ENCODE data around the gene PHF20.
"Not testable (repeated sequence)": the region's sequence is repeated elsewhere in the genome, so short reads cannot be mapped to it uniquely, and the experiment has no call there.

The PHF20 gene

DNA sequence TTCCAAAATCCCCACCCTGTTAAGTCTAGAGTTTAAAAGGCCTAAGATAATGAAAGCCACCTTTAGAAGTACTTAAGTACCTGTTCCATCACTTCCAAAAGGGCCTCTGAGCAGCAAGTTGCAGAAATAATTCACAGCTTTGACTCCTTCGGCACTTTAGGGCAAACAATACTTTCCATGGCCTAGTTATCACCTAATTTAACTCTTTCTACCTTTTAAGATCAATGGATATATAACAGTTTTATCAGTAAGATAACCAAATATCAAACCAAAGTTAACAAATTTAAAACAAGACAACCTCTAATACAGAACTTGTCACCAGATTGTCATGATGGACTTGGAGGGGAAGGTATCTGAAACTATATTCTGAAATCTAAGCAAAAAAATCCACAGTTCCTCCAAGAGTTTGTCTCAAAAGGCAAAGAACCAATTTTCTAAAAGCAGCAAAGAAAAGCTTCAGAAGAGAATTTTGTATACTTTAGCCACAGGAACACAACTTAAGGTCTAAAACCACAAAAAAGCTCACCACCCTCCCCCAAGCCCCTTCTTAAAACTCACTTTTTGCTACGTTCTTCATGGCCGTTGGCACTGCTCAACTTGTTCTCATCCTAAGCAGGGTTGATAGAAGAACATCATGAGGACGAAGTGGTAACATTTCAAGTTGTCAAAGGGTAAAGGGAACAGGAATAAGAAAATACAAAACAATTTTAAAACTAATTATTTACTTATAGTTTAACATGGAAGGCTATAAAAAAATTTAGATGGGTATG, 33.2 kb upstream of the PHF20 start:
- in situ Hi-C loops (cut with HindIII; ENCODE audit: low sequenced_read_pairs) = no loop called here

DNA sequence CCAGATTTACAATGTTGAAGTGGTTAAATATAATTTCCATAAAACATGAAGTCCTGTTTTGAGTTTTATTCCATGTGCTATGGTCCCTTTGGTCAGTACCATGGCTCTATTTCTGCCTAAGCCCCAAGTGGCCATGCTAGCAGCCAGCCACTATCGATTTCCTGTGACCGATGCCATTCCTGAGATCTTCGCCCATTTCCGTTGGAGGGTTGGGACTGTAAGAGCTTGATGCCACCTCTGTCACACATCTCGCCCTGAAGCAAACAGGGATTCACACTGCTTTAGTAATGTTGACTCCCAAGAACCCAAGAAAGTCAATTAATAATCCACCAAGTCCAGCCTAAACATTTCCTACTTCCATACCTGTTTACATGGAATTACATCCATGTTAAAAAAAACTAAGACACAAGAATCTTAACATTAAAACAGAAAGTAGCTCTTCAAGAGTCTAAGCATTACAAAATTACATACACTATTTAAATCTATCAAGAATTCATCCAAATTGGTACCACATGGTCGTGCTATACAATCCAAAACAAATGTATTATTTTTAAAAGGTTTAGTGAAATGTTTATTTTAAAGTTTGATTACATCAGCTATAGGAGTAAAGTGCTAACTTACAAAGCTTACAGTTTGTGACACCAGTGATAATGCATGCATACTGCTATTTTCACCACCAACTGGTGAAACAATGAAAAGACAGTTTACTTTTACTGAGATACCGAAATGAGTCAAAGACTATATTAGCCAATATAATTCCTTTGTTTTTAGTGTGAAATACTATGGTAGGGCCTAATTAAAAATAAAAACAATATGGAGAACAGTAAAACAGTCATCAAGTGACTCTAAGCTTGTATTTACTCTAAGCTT, 32.3 kb upstream of the PHF20 start:
- in situ Hi-C loops (cut with HindIII; ENCODE audit: low sequenced_read_pairs) = no loop called here

DNA sequence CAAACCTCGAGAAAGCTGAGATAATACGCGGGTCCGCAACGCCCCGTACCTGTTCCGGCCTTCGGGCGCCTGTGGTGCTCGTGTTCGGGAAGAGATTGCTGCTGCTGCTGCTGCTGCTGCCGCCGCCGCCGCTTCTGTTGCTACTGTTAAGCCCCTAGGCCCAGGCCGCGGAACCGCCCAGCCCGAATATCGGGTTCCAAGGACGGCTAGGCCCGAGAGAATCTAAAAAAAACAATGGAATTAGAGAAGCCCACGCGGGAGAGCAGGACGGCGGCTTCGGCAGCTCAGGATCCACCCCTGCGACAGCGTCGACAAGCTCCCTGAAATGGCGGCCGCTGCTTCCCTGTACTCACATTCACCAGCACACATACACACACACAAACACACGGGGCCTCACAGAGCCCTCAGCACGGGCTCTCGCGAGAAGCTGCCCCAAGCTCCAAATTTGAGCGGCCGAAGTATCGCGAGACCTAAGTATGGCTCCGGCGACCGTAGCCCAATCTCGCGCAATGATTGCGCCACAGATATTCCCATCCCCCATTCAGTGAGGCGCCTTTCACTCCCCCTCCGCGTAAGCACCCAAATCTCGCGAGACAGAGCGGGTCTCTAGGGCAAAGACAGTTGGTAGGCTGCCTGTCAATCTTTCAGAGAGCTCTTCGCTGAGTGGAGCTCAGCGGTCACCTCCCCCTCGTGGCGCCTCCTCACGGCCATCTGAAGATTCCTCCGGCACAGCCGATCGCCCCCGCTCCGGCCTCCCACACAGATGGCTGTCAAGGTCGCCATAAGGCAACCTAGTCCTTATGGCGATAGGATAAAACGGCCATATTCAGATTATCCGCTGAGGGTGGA, 29.7 kb upstream of the PHF20 start, which contains the start of gene RBM39:
Gene RBM39 (minus strand): TSS at position 369 of the 849 bp plus-strand sequence. CDS start 1,386 bp downstream, outside the sequence.
- in situ Hi-C loops (cut with HindIII; ENCODE audit: low sequenced_read_pairs) = no loop called here

DNA sequence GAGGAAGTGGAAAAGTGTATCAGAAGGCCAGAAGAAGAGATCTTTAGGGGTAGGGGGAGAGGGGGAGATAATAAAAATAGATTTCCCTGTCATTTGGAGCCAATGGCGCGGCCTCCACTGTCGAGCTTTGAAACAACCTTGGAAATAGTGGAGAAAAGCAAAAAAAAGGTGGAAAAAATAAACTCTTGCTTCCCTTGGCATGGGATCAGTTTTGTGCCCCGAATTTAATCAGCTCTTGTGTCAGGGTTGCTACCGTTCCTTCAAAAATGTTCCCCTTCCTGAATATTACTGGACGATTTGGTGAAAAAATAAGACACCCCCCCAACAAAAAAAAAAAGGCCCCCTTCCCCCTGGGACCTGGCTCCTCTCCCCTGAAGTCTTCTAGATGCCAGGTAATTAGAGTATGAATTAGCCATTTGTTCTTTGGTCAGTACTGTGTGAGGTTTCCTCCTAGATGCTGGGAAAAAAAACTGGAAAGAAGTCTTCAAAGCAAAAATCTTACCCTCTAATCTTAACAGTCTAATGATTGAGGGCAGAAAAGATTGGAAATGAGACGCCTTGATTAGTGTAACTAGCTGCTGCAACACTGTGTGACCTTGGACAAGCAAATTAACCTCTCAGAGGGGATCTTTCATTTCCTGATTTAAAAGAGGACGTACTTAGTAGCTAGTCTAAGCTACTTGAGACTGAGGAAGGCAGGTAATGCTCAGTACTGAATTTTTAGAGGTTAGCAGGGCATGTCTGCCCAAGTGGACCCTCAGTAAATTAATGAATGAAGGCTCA, 28.9 kb upstream of the PHF20 start:
- in situ Hi-C loops (cut with HindIII; ENCODE audit: low sequenced_read_pairs) = no loop called here

DNA sequence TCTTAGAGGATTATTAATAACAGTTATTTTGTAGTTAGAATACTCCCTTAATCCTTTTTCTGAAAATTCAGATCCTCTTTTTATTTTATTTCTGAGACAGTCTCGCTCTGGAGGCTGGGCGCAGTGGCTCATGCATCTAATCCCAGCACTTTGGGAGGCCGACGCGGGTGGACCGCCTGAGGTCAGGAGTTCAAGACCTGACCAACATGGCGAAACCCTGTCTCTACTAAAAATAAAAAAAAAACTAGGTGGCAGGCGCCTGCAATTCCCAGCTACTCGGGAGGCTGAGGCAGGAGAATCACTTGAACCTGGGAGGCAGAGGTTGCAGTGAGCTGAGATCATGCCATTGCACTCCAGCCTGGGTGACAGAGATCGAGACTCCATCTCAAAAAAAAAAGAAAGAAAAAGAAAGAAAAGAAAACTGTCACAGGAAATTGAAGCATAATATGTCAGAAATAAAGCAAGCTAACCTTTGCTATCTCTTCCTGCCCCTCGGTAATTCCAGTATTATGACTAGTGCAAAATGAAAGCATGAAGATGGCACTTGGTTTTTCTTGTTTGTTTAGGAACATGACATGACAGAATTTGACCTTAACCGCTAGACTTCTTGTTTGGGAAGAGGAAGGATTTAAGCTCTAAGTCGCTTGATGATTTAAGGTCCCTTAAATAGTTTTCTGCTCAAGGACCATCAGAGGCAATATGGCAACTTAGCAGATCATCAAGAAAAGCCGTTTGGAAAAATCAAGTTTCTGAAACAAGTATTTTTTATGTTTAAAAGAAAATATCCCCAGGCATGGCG, 27.9 kb upstream of the PHF20 start:
- in situ Hi-C loops (cut with HindIII; ENCODE audit: low sequenced_read_pairs) = no loop called here

DNA sequence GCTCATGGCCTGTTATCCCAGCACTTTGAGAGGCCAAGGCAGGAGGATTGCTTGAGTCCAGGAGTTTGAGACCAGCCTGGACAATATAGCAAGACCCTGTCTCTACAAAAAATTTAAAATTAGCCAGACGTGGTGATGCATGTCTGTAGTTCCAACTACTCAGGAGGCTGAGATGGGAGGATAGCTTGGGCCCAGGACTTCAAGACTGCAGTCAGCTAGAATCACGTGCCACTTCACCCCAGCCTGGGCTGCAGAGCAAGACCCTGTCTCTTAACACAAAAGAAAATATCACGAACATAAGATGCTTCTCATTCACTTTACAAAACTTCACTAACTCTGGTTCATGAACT, 27.3 kb upstream of the PHF20 start:
- in situ Hi-C loops (cut with HindIII; ENCODE audit: low sequenced_read_pairs) = not testable (repeated sequence)

DNA sequence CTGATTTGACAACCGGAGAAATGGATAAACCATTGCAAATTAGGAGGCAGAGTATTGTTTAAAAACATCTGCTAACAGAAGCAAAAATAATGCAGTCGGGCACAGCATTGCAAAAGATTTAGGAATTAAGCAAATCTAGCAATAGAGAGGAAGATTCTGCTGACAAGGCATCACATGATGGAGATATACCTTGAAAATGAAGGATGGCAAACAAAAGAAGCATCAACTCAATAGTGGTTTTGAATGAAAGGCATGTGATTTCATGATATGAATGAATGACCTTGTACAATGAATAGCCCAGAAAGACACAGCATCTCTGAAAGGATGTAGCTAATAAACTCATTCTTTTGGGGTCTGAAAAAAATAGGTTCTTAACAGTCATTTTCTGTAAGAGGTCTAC, 21.2 kb upstream of the PHF20 start:
- in situ Hi-C loops (cut with HindIII; ENCODE audit: low sequenced_read_pairs) = no loop called here

DNA sequence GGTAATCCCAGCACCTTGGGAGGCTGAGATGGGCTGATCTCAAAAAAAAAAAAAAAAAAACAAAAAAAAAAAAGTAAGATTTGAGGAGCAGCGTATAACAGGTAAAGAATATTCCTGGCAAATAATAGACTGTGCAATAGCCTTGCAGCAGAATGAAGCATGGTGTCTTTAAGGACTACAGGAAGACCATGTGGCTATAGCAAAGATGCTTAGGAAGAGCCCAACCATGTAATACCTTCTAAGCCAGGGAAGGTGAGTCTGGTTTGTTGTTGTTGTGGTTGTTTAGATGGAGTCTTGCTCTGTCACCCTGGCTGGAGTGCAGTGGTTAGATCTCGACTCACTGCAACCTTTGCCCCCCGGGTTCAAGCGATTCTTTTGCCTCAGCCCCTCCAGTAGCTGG, 15.4 kb upstream of the PHF20 start:
- in situ Hi-C loops (cut with HindIII; ENCODE audit: low sequenced_read_pairs) = no loop called here

DNA sequence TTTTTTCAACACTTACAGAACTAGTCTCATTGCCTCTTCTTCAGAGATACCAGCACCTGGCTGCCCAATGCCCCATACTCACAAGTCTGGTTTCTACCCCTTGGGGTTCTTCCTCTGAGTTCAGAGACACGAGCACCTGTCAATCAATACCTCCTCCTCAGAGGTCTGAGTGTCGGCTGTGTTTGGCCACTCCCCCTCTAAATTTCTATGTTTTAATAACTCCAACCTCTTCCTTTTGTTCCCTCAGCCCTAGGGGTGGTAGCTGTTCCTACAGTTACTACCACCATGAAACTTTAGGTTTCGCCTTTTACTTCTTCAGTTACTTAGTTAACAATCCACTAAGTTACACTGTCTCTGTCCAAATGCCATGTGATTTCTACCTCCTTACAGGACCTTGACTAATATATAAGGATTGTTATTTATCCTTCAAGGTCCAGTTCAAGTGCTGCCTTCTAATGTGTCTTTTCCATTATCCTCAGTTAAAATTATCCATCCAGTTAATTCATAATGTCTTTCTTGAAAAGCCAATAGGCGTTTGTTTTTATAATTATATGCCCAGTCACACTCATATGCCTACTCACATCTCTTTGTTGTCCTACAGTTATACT, 14.6 kb upstream of the PHF20 start:
- in situ Hi-C loops (cut with HindIII; ENCODE audit: low sequenced_read_pairs) = no loop called here

DNA sequence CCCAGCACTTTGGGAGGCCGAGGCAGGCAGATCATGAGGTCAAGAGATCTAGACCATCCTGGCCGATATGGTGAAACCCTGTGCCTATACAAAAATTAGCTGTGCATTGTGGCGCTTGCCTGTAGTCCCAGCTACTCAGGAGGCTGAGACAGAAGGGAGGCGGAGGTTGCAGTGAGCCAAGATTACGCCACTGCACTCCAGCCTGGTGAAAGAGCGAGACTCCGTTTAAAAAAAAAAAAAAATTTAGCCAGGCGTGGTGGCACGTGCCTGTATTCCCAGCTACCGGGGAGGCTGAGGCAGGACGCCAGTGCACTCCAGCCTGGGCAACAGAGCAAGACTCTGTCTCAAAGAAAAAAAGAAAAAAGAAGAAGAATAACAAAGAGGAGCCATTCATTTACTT, 10.3 kb upstream of the PHF20 start:
- in situ Hi-C loops (cut with HindIII; ENCODE audit: low sequenced_read_pairs) = not testable (repeated sequence)

DNA sequence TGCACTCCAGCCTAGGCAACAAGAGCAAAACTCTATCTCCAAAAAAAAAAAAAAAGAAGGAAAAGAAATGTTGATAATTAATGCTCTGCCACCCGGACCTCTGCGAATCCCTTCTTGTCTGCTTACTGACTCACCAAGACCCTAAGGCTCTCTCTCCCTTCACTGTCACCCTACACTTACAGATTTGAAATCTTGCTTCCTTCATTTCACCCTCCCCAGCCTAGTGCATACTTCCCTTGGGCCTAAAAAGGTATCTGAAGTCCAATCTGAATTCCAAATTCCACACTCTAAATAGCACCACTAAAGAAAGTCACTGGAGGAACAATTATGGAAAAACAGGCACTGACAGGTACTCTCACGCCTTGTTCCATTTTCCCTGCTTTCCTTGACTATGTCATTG, 9.4 kb upstream of the PHF20 start:
- in situ Hi-C loops (cut with HindIII; ENCODE audit: low sequenced_read_pairs) = no loop called here

DNA sequence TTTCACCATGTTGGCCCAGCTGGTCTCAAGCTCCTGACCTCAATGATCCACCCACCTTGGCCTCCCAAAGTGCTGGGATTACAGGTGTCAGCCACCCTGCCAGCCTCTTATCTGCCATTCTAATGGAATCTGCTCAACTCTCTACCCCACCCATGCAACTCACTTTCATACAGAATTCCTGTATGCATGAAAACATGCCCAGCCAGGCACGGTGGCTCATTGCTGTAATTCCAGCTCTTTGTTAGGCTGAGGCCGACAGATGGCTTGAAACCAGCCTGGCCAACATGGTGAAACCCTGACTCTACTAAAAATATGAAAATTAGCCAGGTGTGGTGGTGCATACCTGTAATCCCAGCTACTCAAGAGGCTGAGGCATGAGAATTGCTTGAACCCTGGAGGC, 6.9 kb upstream of the PHF20 start:
- in situ Hi-C loops (cut with HindIII; ENCODE audit: low sequenced_read_pairs) = not testable (repeated sequence)

DNA sequence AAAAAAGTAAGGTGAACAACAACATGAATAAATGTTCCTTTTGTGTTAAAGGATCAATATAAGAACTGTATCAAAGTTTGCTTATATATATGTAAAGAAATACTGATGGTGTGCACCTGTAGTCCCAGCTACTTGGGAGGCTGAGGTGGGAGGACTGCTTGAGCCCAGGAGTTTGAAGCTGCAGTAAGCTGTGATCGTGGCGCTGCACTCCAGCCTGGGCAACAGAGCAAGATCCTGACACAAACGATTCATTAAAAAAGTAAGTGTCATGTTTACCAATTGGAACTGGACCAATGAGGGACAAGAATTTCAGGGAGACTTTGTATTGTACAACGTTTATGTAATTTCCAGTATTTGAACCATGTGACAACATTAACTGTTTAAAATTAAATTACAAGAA, 5.0 kb upstream of the PHF20 start:
- in situ Hi-C loops (cut with HindIII; ENCODE audit: low sequenced_read_pairs) = no loop called here

DNA sequence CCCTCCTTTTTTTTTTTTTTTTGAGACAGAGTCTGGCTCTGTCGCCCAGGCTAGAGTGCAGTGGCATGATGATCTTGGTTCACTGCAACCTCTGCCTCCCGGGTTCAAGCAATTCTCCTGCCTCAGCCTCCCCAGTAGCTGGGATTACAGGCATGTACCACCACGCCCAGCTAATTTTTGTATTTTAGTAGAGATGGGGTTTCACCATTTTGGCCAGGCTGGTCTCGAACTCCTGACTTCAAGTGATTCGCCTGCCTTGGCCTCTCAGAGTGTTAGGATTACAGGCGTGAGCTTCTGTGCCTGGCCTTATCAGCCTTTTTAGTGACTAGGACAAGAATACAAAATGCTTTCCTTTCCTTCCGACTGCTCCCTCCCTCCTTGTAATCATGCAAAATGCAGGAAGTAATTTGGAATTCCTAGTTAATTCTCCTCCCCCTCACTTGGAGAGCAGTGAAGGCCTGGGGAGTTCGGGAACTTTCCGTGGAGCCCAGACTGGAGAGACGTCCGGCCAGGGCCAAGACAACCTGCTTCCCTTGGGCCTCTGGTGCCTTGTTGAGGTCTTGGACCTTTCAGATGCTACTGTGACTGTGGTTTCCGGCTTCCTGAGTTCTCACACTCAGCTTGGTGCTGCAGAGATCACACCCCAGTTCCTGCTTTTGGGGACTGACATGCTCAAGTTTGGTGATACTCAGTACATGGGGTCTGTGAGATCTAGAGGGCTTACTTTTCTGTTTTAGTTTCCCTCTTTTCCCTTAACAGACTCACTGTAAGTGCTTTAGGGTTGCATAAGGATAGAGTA, 3.9 kb upstream of the PHF20 start:
- in situ Hi-C loops (cut with HindIII; ENCODE audit: low sequenced_read_pairs) = no loop called here

DNA sequence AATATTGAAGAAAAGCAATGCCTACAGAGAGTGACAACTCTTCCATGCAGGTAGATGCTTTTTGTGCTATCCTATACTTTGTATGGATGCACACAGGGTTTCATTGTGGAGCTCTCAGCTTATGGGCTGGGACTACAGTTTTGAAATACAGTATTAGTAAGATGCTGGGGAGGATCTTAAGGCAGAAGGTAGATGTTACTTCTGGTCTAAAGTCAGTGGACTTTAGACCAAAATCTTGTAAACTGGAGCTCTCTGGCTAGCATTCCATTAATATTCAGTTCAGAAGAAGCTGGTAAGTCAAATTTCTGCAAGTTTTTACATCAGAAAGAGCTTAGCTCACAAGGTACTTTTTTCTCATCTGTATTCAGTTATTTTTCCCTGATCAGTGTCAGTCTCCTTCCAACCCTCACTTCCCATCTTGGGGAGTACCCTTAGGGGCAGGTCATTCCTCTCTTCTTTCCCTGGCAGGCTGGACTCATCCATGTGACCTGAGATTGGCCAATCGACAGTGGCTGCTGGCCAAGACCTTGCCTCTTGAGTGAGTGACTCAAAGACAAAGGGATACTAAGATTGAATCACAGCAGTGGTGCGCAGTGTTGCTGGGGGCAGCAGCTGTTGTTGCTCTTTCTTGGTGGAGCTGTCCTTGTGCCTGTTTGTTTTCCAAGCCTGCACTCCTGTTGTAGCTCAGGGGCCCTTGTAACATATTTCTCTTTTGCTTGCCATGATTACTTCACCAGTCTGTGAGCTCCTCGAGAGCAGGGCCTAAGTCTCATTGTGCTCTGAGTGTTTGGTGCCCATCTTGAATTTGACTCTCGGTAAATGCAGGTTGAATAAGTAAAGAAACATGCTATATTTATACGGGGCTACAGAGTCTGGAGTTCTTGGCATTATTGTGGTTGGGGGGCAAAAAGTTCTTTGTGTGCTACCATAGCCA, 2.8 kb upstream of the PHF20 start:
- in situ Hi-C loops (cut with HindIII; ENCODE audit: low sequenced_read_pairs) = no loop called here

DNA sequence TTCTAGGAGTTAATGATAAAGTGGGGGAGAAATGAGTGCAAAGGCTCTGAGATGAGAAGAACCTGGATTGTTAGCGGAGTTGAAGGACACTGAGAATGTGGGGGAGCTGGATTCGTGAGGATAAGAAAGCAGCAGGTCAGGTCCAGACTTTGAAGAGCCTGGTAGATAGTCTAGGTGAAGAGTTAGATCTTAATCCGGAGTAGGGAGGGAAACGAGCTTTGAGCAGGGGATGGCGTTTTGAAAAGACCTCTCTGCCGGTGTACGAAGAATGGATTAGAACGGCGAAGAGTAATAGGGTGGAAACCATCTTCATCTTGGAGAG, 487 bp upstream of the PHF20 start:
- in situ Hi-C loops (cut with HindIII; ENCODE audit: low sequenced_read_pairs) = loop anchor here (5.0 kb wide), 1 partner anchor 71 kb away; no protein-coding TSS in a partner anchor

DNA sequence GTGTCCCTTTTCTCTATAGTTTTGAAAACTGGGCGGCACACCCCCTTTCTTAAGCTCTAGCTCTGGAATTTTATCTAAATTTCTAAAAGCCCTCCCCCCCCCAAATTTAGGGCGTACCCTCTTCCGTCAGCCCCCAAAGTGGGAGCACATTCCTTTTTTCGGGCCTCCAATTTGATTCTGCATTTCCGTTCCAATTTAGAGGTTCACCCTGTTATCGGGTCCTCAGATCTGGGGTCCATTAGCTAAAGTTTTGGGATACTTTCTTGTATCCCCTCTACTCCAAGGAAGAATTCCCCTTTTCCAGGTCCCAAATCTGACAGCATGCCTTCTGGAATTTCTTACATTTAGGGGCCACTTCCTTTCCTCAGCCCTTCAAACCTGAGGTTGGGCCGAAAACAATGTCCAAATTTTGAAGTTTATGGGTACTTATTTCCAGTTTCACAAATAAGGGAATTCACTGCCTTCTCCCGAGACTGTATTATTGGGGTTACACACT, 796 bp downstream of the PHF20 start:
- in situ Hi-C loops (cut with HindIII; ENCODE audit: low sequenced_read_pairs) = loop anchor here (5.0 kb wide), 1 partner anchor 70 kb away; no protein-coding TSS in a partner anchor
